ENCODE measurements around the gene ARHGEF16.

DNA sequence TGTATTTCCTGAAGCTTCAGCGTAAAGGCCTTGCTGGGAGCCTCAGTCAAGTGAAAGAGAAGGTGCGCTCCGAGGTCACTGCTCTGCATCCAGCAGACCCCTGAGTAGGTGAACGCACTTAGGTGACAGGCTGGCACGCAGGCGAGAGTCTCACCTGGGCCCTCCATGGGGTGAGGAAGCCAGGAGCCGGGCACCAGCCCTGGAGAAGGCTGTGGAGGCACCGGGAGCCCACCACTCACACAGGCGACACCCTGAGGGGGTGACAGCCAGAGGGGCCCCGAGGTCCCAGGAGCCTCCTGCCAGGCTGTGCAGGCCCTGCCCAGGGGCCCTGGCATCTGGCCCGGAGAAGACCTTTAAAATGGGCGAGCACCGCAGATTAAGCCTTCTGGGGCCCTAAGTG lies 67.6 kb downstream of the ARHGEF16 start:
- TF ChIP-seq, protein P1, sequence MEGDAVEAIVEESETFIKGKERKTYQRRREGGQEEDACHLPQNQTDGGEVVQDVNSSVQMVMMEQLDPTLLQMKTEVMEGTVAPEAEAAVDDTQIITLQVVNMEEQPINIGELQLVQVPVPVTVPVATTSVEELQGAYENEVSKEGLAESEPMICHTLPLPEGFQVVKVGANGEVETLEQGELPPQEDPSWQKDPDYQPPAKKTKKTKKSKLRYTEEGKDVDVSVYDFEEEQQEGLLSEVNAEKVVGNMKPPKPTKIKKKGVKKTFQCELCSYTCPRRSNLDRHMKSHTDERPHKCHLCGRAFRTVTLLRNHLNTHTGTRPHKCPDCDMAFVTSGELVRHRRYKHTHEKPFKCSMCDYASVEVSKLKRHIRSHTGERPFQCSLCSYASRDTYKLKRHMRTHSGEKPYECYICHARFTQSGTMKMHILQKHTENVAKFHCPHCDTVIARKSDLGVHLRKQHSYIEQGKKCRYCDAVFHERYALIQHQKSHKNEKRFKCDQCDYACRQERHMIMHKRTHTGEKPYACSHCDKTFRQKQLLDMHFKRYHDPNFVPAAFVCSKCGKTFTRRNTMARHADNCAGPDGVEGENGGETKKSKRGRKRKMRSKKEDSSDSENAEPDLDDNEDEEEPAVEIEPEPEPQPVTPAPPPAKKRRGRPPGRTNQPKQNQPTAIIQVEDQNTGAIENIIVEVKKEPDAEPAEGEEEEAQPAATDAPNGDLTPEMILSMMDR (IDR thresholded peaks at IDR 0.05): no peak
- TF ChIP-seq EZH2 (IDR thresholded peaks at IDR 0.05; ENCODE audit: borderline replicate concordance, insufficient read depth, low read depth, low read length, poor library complexity, severe bottlenecking): no peak
